MV-4-11 (cell line): ENCODE data around the gene SNAP29.
"Not testable (repeated sequence)": the region's sequence is repeated elsewhere in the genome, so short reads cannot be mapped to it uniquely, and the experiment has no call there.

Source experiments
- DNase-seq: peaks from one replicate; lab custom pipeline; 2025; lab: John Stamatoyannopoulos, UW

SNAP29 gene

GRCh38 chr22:20930435-20930834 is 71.6 kb downstream of the SNAP29 start:
- DNase-seq: not testable (repeated sequence)

DNA sequence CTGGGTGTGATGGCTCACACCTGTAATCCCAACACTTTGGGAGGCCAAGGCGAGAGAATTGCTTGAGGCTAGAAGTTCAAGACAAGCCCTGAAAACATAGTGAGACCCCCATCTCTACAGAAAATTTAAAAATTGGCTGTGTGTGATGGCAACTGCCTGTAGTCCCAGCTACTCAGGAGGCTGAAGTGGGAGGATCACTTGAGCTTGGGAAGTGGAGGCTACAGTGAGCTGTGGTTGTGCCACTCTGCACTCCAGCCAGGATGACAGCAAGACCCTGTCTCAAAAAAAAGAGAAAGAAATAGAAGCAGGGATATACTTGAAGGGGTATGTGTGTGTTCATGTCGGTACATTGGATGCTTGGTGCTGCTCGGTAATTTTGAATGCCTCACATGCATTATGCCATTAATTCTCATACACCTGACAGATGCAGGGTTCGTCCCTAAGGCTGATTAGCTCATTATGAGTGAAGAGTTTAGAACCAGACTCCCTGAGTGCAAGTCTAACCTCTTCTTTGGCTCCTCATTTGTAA is 72.4 kb downstream of the SNAP29 start:
- no peak for DNase-seq

DNA sequence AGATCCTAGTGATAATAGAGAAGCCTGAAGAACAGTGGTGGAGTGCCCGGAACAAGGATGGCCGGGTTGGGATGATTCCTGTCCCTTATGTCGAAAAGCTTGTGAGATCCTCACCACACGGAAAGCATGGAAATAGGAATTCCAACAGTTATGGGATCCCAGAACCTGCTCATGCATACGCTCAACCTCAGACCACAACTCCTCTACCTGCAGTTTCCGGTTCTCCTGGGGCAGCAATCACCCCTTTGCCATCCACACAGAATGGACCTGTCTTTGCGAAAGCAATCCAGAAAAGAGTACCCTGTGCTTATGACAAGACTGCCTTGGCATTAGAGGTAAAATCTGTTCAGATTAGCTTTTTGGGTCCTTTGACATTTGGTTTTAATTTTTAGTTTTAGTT is 75.1 kb downstream of the SNAP29 start:
- no peak for DNase-seq

DNA sequence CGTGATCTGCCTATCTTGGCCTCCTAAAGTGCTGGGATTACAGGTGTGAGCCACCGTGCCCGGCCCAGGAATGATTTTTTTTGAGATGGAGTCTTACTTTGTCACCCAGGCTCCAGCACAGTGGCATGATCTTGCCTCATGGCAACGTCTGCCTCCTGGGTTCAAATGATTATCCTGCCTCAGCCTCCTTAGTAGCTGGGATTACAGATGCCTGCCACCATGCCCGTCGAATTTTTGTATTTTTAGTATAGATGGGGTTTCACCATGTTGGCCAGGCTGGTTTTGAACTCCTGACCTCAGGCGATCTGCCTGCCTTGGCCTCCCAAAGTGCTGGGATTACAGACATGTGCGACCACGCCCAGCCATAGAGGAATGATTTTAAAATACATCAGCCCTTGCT is 76.2 kb downstream of the SNAP29 start:
- DNase-seq: not testable (repeated sequence)

DNA sequence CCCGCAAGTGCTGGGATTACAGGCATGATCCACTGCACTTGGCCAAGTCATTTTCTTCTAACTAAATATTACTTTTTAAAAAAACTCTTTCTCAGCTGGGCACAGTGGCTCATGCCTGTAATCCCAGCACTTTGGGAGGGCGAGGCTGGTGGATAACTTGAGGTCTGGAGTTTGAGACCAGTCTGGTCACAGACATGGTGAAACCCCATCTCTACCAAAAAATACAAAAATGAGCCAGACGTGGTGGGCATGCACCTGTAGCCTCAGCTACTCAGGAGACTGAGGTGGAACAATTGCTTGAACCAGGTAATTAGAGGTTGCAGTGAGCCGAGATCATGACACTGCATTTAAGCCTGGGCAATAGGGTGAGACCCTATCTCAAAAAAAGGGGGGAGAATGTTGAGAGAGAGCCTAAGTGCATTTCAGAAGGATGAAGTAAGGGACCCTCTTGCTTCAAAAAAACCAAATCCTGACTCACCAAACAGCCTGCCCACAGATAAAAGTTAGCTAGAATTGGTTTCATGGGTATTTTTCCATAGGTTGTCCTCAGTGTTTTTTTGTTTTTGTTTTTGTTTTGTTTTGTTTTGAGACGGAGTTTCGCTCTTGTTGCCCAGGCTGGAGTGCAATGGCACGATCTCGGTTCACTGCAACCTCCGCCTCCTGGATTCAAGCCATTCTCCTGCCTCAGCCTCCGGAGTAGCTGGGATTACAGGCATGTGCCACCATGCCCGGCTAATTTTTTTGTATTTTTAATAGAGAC is 77.2 kb downstream of the SNAP29 start:
- not testable (repeated sequence) for DNase-seq

GRCh38 chr22:20937031-20937793 is 78.4 kb downstream of the SNAP29 start:
- no peak for DNase-seq

GRCh38 chr22:20937794-20938671 is 79.2 kb downstream of the SNAP29 start:
- DNase-seq: no peak

- not testable (repeated sequence) for DNase-seq
Measured at GRCh38 chr22:20939457-20940185, 80.8 kb downstream of the SNAP29 start.

DNA sequence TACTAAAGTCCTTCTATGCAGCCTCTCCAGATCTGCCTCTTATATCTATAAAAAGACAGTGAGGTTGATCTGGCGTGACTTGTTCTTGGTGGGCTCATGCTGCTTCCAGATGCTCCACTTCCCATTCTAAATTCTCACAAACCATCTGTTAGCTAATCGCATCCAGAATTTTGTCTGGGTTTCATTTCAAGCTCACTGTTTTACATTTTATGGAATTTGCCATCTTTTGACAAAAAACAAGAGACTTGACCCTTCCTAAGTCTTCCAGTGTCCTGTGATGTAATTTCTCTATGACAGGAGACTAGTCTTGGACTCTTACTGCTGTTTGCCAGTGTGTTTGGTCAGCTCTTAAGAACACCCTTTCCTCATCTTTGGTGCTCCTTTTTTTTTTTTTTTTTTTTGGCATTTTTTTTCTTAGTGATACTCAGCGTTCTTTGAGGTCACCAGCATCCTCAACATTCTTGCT is 81.4 kb downstream of the SNAP29 start:
- peak; percentile 18 for DNase-seq
